Stimulated activated CD4-positive, alpha-beta T cell treated with anti-CD3 and anti-CD28 coated beads, TNF-alpha, amount 100 ng/mL, for 48 hours (primary cell): ENCODE measurements around the gene RIN1.

Experiments
- DNase-seq, 3 donors: peaks; one replicate each; pipeline ENCODE4 v3.0.0-alpha.2; 2020; ENCODE audit warnings: low read depth in 3 of 3

Gene RIN1

GRCh38 chr11:66282468-66283455, 53.5 kb downstream of the RIN1 start:
- peak; percentile 97 to 100 (median 99) for DNase-seq
